SK-N-SH (cell line): Measurements from ENCODE around the gene THPO. TPM values are rescaled to one million over a fixed set of nuclear protein-coding genes. Genes with fewer than 3 reads are reported as not detected.
A peak's percentile ranks its signal among the peaks of the same experiment; 100 is the strongest.

Experiments used
- CTCF ChIA-PET: fragments of 300-600, 350-600 bp; formaldehyde crosslinking; extraction: SDS; loops from one replicate; lab custom pipeline; 2021; lab: Yijun Ruan, JAX
- POLR2A ChIA-PET: fragments of 350-600 bp; sonication (Branson Sonifier 250); formaldehyde crosslinking; extraction: SDS; loops from one replicate; lab custom pipeline; 2020; ENCODE audit warnings: antibody characterized with exemption, inconsistent platforms; lab: Yijun Ruan, JAX
- DNase-seq: peaks from one replicate; pipeline ENCODE4 v3.0.0; 2012
- H2AFZ ChIP-seq: fragments of 200-600 bp; sonication (generic); 2 replicates; pipeline ENCODE4 v1.8.1; 2016; ENCODE audit warnings: antibody characterized with exemption, mild to moderate bottlenecking, low read depth
- H3F3A ChIP-seq: fragments of 200-600 bp; sonication (generic); replicated peaks from 2 replicates; pipeline ENCODE3; 2016; ENCODE audit warnings: antibody characterized with exemption, mild to moderate bottlenecking; ENCODE audit not compliant: insufficient read depth
- H3K27ac ChIP-seq, 2 experiments: fragments of 200-500 bp in 1 of 2; fragments of 200-600 bp in 1 of 2; sonication (Bioruptor generic) in 1 of 2; sonication (generic), shearing (Covaris generic) in 1 of 2; 2 replicates each; pipeline versions ENCODE4 v1.5.1 to v1.6.1; 2014 to 2016; ENCODE audit warnings: low read depth in 2 of 2, inconsistent platforms in 1 of 2, low read length in 1 of 2, mild to moderate bottlenecking in 1 of 2, mixed read lengths in 1 of 2
- H3K27me3 ChIP-seq: fragments of 200-600 bp; sonication (generic), shearing (Covaris generic); 2 replicates; pipeline ENCODE4 v1.6.1; 2016; ENCODE audit warnings: mixed run types; ENCODE audit not compliant: insufficient read depth
- H3K36me3 ChIP-seq, 2 experiments: fragments of 200-500 bp in 1 of 2; fragments of 200-600 bp in 1 of 2; sonication (Bioruptor generic) in 1 of 2; sonication (generic) in 1 of 2; replicated peaks in 1 of 2; 2 replicates each; pipeline versions ENCODE3 to v1.5.1; 2014 to 2016; ENCODE audit warnings: low read length in 1 of 2, mild to moderate bottlenecking in 1 of 2; ENCODE audit not compliant: insufficient read depth in 2 of 2, control insufficient read depth in 1 of 2
- H3K4me1 ChIP-seq, 2 experiments: fragments of 200-500 bp in 1 of 2; fragments of 200-600 bp in 1 of 2; sonication (Bioruptor generic) in 1 of 2; sonication (generic), shearing (Covaris generic) in 1 of 2; 2 replicates each; pipeline versions ENCODE4 v1.5.1 to v1.6.1; 2014 to 2016; ENCODE audit warnings: low read depth in 1 of 2, low read length in 1 of 2, mixed run types in 1 of 2; ENCODE audit not compliant: insufficient read depth in 2 of 2, control insufficient read depth in 1 of 2
- H3K4me2 ChIP-seq: fragments of 200-600 bp; sonication (generic), shearing (Covaris generic); 2 replicates; pipeline ENCODE4 v1.6.1; 2017; ENCODE audit warnings: mixed run types
- H3K4me3 ChIP-seq, 2 experiments: fragments of 200-500 bp in 1 of 2; fragments of 200-600 bp in 1 of 2; sonication (Bioruptor generic) in 1 of 2; sonication (generic), shearing (Covaris generic) in 1 of 2; 2 replicates each; pipeline versions ENCODE4 v1.5.1 to v1.8.1; 2014 to 2016; ENCODE audit warnings: low read depth in 2 of 2, inconsistent platforms in 1 of 2, low read length in 1 of 2, mild to moderate bottlenecking in 1 of 2, mixed read lengths in 1 of 2, moderate library complexity in 1 of 2
- H3K79me2 ChIP-seq: fragments of 200-600 bp; sonication (generic); 2 replicates; pipeline ENCODE4 v1.8.1; 2017; ENCODE audit warnings: mild to moderate bottlenecking; ENCODE audit not compliant: insufficient read depth
- H3K9ac ChIP-seq: fragments of 200-600 bp; sonication (generic); 2 replicates; pipeline ENCODE4 v1.6.1; 2017; ENCODE audit warnings: mixed run types
- H3K9me2 ChIP-seq: fragments of 200-600 bp; sonication (generic); 2 replicates; pipeline ENCODE4 v1.6.1; 2017; ENCODE audit warnings: mixed run types
- H3K9me3 ChIP-seq: fragments of 200-600 bp; sonication (generic); 2 replicates; pipeline ENCODE4 v1.6.1; 2017; ENCODE audit warnings: mixed run types, mild to moderate bottlenecking, moderate library complexity
- H4K20me1 ChIP-seq: fragments of 200-600 bp; sonication (generic); 2 replicates; pipeline ENCODE4 v1.6.1; 2017; ENCODE audit warnings: mild to moderate bottlenecking, mixed run types; ENCODE audit not compliant: insufficient read depth
- CHD2 ChIP-seq: fragments of 150-350 bp; IDR thresholded peaks from 2 replicates; pipeline ENCODE4 v1.6.1; 2018; ENCODE audit warnings: low read length; ENCODE audit not compliant: partially characterized antibody
- CTCF ChIP-seq: fragments of 200-600 bp; sonication (generic); IDR thresholded peaks from 2 replicates; pipeline ENCODE4 v1.6.1; 2017; ENCODE audit warnings: antibody characterized with exemption, mild to moderate bottlenecking, moderate library complexity
- EZH2phosphoT487 ChIP-seq: fragments of 200-600 bp; sonication (generic); IDR thresholded peaks from 2 replicates; pipeline ENCODE4 v1.6.1; 2017; ENCODE audit warnings: low read depth, mixed run types, mild to moderate bottlenecking, antibody characterized with exemption, moderate library complexity, borderline replicate concordance
- FOSL2 ChIP-seq: IDR thresholded peaks from 2 replicates; pipeline ENCODE4 v1.4.0; 2012; ENCODE audit warnings: low read depth, mild to moderate bottlenecking, moderate library complexity, borderline replicate concordance
- FOXJ3 ChIP-seq: sonication (generic); formaldehyde crosslinking; IDR thresholded peaks from 2 replicates; pipeline ENCODE4 v1.5.1; 2020; ENCODE audit warnings: mild to moderate bottlenecking, missing genetic modification reagents
- FOXM1 ChIP-seq: IDR thresholded peaks from 2 replicates; pipeline ENCODE4 v1.4.0; 2012; ENCODE audit warnings: low read depth, mild to moderate bottlenecking
- GABPA ChIP-seq: IDR thresholded peaks from 2 replicates; pipeline ENCODE4 v1.4.0; 2012; ENCODE audit warnings: low read depth, mild to moderate bottlenecking
- GATA2 ChIP-seq: sonication (generic); formaldehyde crosslinking; IDR thresholded peaks from 2 replicates; pipeline ENCODE4 v1.5.0; 2020; ENCODE audit warnings: mild to moderate bottlenecking, missing genetic modification reagents
- IRF3 ChIP-seq: fragments of 150-350 bp; IDR thresholded peaks from 2 replicates; pipeline ENCODE4 v1.6.1; 2016; ENCODE audit warnings: mild to moderate bottlenecking, low read depth, low read length
- MAX ChIP-seq: IDR thresholded peaks from 2 replicates; pipeline ENCODE4 v1.4.0; 2012; ENCODE audit warnings: low read depth
- MEF2A ChIP-seq: IDR thresholded peaks from 2 replicates; pipeline ENCODE4 v1.4.0; 2012; ENCODE audit warnings: low read depth, borderline replicate concordance
- MXI1 ChIP-seq: IDR thresholded peaks from 2 replicates; pipeline ENCODE4 v1.6.1; 2012; ENCODE audit warnings: mild to moderate bottlenecking, low read depth, low read length, improper control_type of control experiment
- NFIC ChIP-seq: IDR thresholded peaks from 2 replicates; pipeline ENCODE4 v1.4.0; 2012; ENCODE audit warnings: borderline replicate concordance
- NRF1 ChIP-seq: IDR thresholded peaks from 2 replicates; pipeline ENCODE4 v1.6.1; 2012; ENCODE audit warnings: low read depth, mild to moderate bottlenecking, low read length
- PBX3 ChIP-seq: IDR thresholded peaks from 2 replicates; pipeline ENCODE4; 2012
- RAD21 ChIP-seq: IDR thresholded peaks from 2 replicates; pipeline ENCODE4 v1.6.1; 2012; ENCODE audit warnings: mild to moderate bottlenecking, low read length
- RCOR1 ChIP-seq: fragments of 150-350 bp; IDR thresholded peaks from 2 replicates; pipeline ENCODE4 v1.6.1; 2017; ENCODE audit warnings: antibody characterized with exemption, low read length
- REST ChIP-seq: IDR thresholded peaks from 2 replicates; pipeline ENCODE4 v1.6.1; 2012; ENCODE audit warnings: mild to moderate bottlenecking, low read depth, low read length, moderate library complexity
- RFX5 ChIP-seq: IDR thresholded peaks from 2 replicates; pipeline ENCODE4 v1.6.1; 2012; ENCODE audit warnings: mild to moderate bottlenecking, improper control_type of control experiment, low read length
- SIN3A ChIP-seq: IDR thresholded peaks from 2 replicates; pipeline ENCODE4 v1.6.1; 2012; ENCODE audit warnings: low read depth, mild to moderate bottlenecking, low read length, moderate library complexity, borderline replicate concordance
- SMC3 ChIP-seq: IDR thresholded peaks from 2 replicates; pipeline ENCODE4 v1.6.1; 2012; ENCODE audit warnings: low read depth, low read length, improper control_type of control experiment
- TEAD4 ChIP-seq: IDR thresholded peaks from 2 replicates; pipeline ENCODE4 v1.4.0; 2012; ENCODE audit warnings: mild to moderate bottlenecking, borderline replicate concordance; ENCODE audit not compliant: insufficient read depth
- USF2 ChIP-seq: fragments of 150-350 bp; IDR thresholded peaks from 2 replicates; pipeline ENCODE4 v1.6.1; 2017; ENCODE audit warnings: antibody characterized with exemption, low read length, low read depth, borderline replicate concordance
- WGBS: methylation state at CpG from one replicate; pipeline ENCODE4 v1.1.6; 2017; ENCODE audit warnings: low lambda C conversion rate; 5-methylcytosine and 5-hydroxymethylcytosine counted together
- polyA plus RNA-seq, 3 experiments: library from polyadenylated mRNA; depleted of rRNA; stranded (reverse); fragments of >200 nt; gene quantifications; 2 replicates each; pipeline ENCODE4 v1.2.3, GENCODE V29; 2012

The THPO gene
- polyA plus RNA-seq, 1 of the 3 experiments (the other 2 are of a cell fraction), result 0.07 TPM

- WGBS, result 1% methylated on average over 32 of the region's 38 CpGs
- peak; percentile 85 for DNase-seq
- H3K79me2 ChIP-seq, result peaks cover 46% of the 10 kb centered on the region
- no peak for TF ChIP-seq CTCF
- TF ChIP-seq REST, result no peak; the same call in 1 of the 2 replicates
- TF ChIP-seq GATA2, result no peak
- TF ChIP-seq PBX3, result no peak
- TF ChIP-seq SMC3, result no peak
- no peak for TF ChIP-seq USF2
- TF ChIP-seq CHD2, result no peak
- TF ChIP-seq EZH2phosphoT487, result no peak
- no peak for TF ChIP-seq FOSL2
- no peak for TF ChIP-seq RCOR1
- no peak for TF ChIP-seq RAD21
- TF ChIP-seq IRF3, result no peak
- no peak for TF ChIP-seq SIN3A
- TF ChIP-seq FOXM1, result no peak
- peak; percentile 4; the same call in 1 of the 2 replicates for TF ChIP-seq NFIC
- TF ChIP-seq RFX5, result no peak
- no peak for TF ChIP-seq MAX
- TF ChIP-seq TEAD4, result no peak
- TF ChIP-seq MXI1, result peak; percentile 50
- no peak for TF ChIP-seq NRF1
- no peak for TF ChIP-seq FOXJ3 (CRISPR knock-in tag)
- no peak for TF ChIP-seq MEF2A
- peak; percentile 34; the same call in 1 of the 2 replicates for TF ChIP-seq GABPA
Measured at GRCh38 chr3:184361932-184362667, 15.9 kb downstream of the THPO start.

More at GRCh38 chr3:184361932-184362667, 15.9 kb downstream of the THPO start:
- Histone ChIP-seq H3K4me3 (peak overlapping the region; percentile 91 to 96), H3F3A (peaks cover 19% of the 10 kb centered on the region), H3K36me3 (peaks cover 18 to 20% of the 10 kb centered on the region in 2 experiments), H3K4me1 (peaks cover 11 to 19% of the 10 kb centered on the region in 2 experiments; a peak in 2 of 4 replicates), H3K27ac (peak overlapping the region; percentile 97 to 99), H3K27me3 (no peaks in the 10 kb centered on the region), H3K9me3 (no peaks in the 10 kb centered on the region), H3K4me2 (peak overlapping the region; percentile 92), H4K20me1 (peaks cover 16% of the 10 kb centered on the region; the same call in 1 of the 2 replicates), H3K9me2 (no peaks in the 10 kb centered on the region), H2AFZ (peak overlapping the region; percentile 51; the same call in 1 of the 2 replicates), H3K9ac (peak overlapping the region; percentile 99)
- POLR2A ChIA-PET, result interaction anchor here (0.8 to 2.7 kb wide), 6 partner anchors 15 to 199 kb away, joined by 3 to 14 read pairs (median 6); partner anchors contain the start of gene FAM131A
- CTCF ChIA-PET, result interaction anchor here (0.6 to 1.9 kb wide), 11 partner anchors 8 to 183 kb away, joined by 3 to 9 read pairs (median 3); no protein-coding TSS in a partner anchor
